Globus pallidus (tissue), 1 donor: ENCODE results near the gene CDK6.
"Not testable (repeated sequence)": the region's sequence is repeated elsewhere in the genome, so short reads cannot be mapped to it uniquely, and the experiment has no call there.

Experiments
- DNase-seq: peaks from one replicate; pipeline ENCODE4 v3.0.0-alpha.2; 2015; ENCODE audit warnings: low spot score

Gene CDK6

GRCh38 chr7:92836489-92836999, at the start of gene CDK6:
CDK6 (minus strand) TSS chr7:92836573; CDS start chr7:92833323, 3,250 bp downstream.
- no peak for DNase-seq

GRCh38 chr7:92886039-92886438, 49.7 kb upstream of the CDK6 start:
- DNase-seq: not testable (repeated sequence)

- no peak for DNase-seq
Observed at GRCh38 chr7:92884218-92884617, 47.8 kb upstream of the CDK6 start.

- no peak for DNase-seq
Observed at GRCh38 chr7:92882760-92883159, 46.4 kb upstream of the CDK6 start.

- DNase-seq: no peak
Observed at GRCh38 chr7:92881091-92881485, 44.7 kb upstream of the CDK6 start.

- DNase-seq: peak; percentile 54
Observed at GRCh38 chr7:92880212-92881090, 44.1 kb upstream of the CDK6 start.

GRCh38 chr7:92877367-92877766, 41.0 kb upstream of the CDK6 start:
- DNase-seq: no peak

- no peak for DNase-seq
Observed at GRCh38 chr7:92876836-92877235, 40.5 kb upstream of the CDK6 start.

GRCh38 chr7:92875719-92876118, 39.3 kb upstream of the CDK6 start:
- no peak for DNase-seq

GRCh38 chr7:92875173-92875572, 38.8 kb upstream of the CDK6 start:
- no peak for DNase-seq

GRCh38 chr7:92874567-92874966, 38.2 kb upstream of the CDK6 start:
- DNase-seq: no peak

GRCh38 chr7:92873776-92874175, 37.4 kb upstream of the CDK6 start:
- no peak for DNase-seq

GRCh38 chr7:92872701-92873100, 36.3 kb upstream of the CDK6 start:
- no peak for DNase-seq

GRCh38 chr7:92868683-92869293, 32.4 kb upstream of the CDK6 start:
- DNase-seq: no peak

- DNase-seq: peak; percentile 12
Observed at GRCh38 chr7:92864169-92864568, 27.8 kb upstream of the CDK6 start.

- DNase-seq: no peak
Observed at GRCh38 chr7:92856436-92856835, 20.1 kb upstream of the CDK6 start.

GRCh38 chr7:92854501-92855238, 18.3 kb upstream of the CDK6 start:
- DNase-seq: no peak

GRCh38 chr7:92851732-92852131, 15.4 kb upstream of the CDK6 start:
- DNase-seq: no peak

- no peak for DNase-seq
Observed at GRCh38 chr7:92850516-92850915, 14.1 kb upstream of the CDK6 start.

GRCh38 chr7:92849322-92849721, 12.9 kb upstream of the CDK6 start:
- DNase-seq: no peak

GRCh38 chr7:92848851-92849250, 12.5 kb upstream of the CDK6 start:
- no peak for DNase-seq

GRCh38 chr7:92848441-92848840, 12.1 kb upstream of the CDK6 start:
- no peak for DNase-seq

GRCh38 chr7:92847305-92847704, 10.9 kb upstream of the CDK6 start:
- DNase-seq: no peak
